ENCODE results near the gene MRS2.
"Not testable (repeated sequence)": the region's sequence is repeated elsewhere in the genome, so short reads cannot be mapped to it uniquely, and the experiment has no call there.

Gene MRS2

GRCh38 chr6:24408719-24409410 lies 6.1 kb downstream of the MRS2 start:
- Histone ChIP-seq H3K36me3 (ENCODE audit: control insufficient read depth in 2 of 2, insufficient read depth in 2 of 2, low read length in 2 of 2) (peaks cover 38 to 42% of the 10 kb centered on the region in 2 donors), H3K27ac (ENCODE audit: low read depth in 2 of 2, low read length in 2 of 2) (no peak overlapping the region), H3K9ac (ENCODE audit: low read depth in 1 of 2, low read length in 2 of 2) (no peak overlapping the region)

GRCh38 chr6:24410622-24411021 lies 7.9 kb downstream of the MRS2 start:
- Histone ChIP-seq H3K27me3 (ENCODE audit: control insufficient read depth in 2 of 2, insufficient read depth in 2 of 2, low read length in 2 of 2) (no peaks in the 10 kb centered on the region), H3K27ac (ENCODE audit: low read depth in 2 of 2, low read length in 2 of 2) (no peak overlapping the region), H3K36me3 (ENCODE audit: control insufficient read depth in 2 of 2, insufficient read depth in 2 of 2, low read length in 2 of 2) (peaks cover 40 to 50% of the 10 kb centered on the region in 2 donors), H3K4me1 (ENCODE audit: control insufficient read depth in 2 of 2, insufficient read depth in 2 of 2, low read length in 2 of 2) (no peaks in the 10 kb centered on the region), H3K9me3 (ENCODE audit: control insufficient read depth in 2 of 2, low read length in 2 of 2) (no peaks in the 10 kb centered on the region), H3K9ac (ENCODE audit: low read depth in 1 of 2, low read length in 2 of 2) (no peak overlapping the region), H3K4me3 (ENCODE audit: low read length in 2 of 2) (no peak overlapping the region)

More at GRCh38 chr6:24408719-24409410, 6.1 kb downstream of the MRS2 start:
- no peaks in the 10 kb centered on the region for H3K27me3 ChIP-seq (ENCODE audit: control insufficient read depth in 2 of 2, insufficient read depth in 2 of 2, low read length in 2 of 2)
- no peaks in the 10 kb centered on the region for H3K9me3 ChIP-seq (ENCODE audit: control insufficient read depth in 2 of 2, low read length in 2 of 2)
- no peak overlapping the region for H3K4me3 ChIP-seq (ENCODE audit: low read length in 2 of 2)
- peaks cover 5 to 7% of the 10 kb centered on the region in 2 donors for H3K4me1 ChIP-seq (ENCODE audit: control insufficient read depth in 2 of 2, insufficient read depth in 2 of 2, low read length in 2 of 2)

GRCh38 chr6:24412294-24412693 lies 9.6 kb downstream of the MRS2 start:
- H3K27ac ChIP-seq (ENCODE audit: low read depth in 2 of 2, low read length in 2 of 2), result no peak overlapping the region

GRCh38 chr6:24414531-24414930 lies 11.8 kb downstream of the MRS2 start:
- not testable (repeated sequence) for H3K9me3 ChIP-seq (ENCODE audit: control insufficient read depth in 2 of 2, low read length in 2 of 2); H3K4me1 ChIP-seq (ENCODE audit: control insufficient read depth in 2 of 2, insufficient read depth in 2 of 2, low read length in 2 of 2); H3K9ac ChIP-seq (ENCODE audit: low read depth in 1 of 2, low read length in 2 of 2); H3K4me3 ChIP-seq (ENCODE audit: low read length in 2 of 2); H3K27me3 ChIP-seq (ENCODE audit: control insufficient read depth in 2 of 2, insufficient read depth in 2 of 2, low read length in 2 of 2); H3K27ac ChIP-seq (ENCODE audit: low read depth in 2 of 2, low read length in 2 of 2)
- H3K36me3 ChIP-seq (ENCODE audit: control insufficient read depth in 2 of 2, insufficient read depth in 2 of 2, low read length in 2 of 2), result peaks cover 44 to 58% of the 10 kb centered on the region in 2 donors

More at GRCh38 chr6:24412294-24412693, 9.6 kb downstream of the MRS2 start:
- H3K4me3 ChIP-seq (ENCODE audit: low read length in 2 of 2), result no peak overlapping the region
- H3K9ac ChIP-seq (ENCODE audit: low read depth in 1 of 2, low read length in 2 of 2), result no peak overlapping the region
- no peaks in the 10 kb centered on the region for H3K27me3 ChIP-seq (ENCODE audit: control insufficient read depth in 2 of 2, insufficient read depth in 2 of 2, low read length in 2 of 2)
- peaks cover 57% of the 10 kb centered on the region in 2 donors for H3K36me3 ChIP-seq (ENCODE audit: control insufficient read depth in 2 of 2, insufficient read depth in 2 of 2, low read length in 2 of 2)
- no peaks in the 10 kb centered on the region for H3K9me3 ChIP-seq (ENCODE audit: control insufficient read depth in 2 of 2, low read length in 2 of 2)
- no peaks in the 10 kb centered on the region for H3K4me1 ChIP-seq (ENCODE audit: control insufficient read depth in 2 of 2, insufficient read depth in 2 of 2, low read length in 2 of 2)

GRCh38 chr6:24415753-24416152 lies 13.0 kb downstream of the MRS2 start:
- H3K9me3 ChIP-seq (ENCODE audit: control insufficient read depth in 2 of 2, low read length in 2 of 2), result no peaks in the 10 kb centered on the region
- H3K4me3 ChIP-seq (ENCODE audit: low read length in 2 of 2), result no peak overlapping the region
- H3K27ac ChIP-seq (ENCODE audit: low read depth in 2 of 2, low read length in 2 of 2), result no peak overlapping the region
- no peaks in the 10 kb centered on the region for H3K4me1 ChIP-seq (ENCODE audit: control insufficient read depth in 2 of 2, insufficient read depth in 2 of 2, low read length in 2 of 2)
- no peaks in the 10 kb centered on the region for H3K27me3 ChIP-seq (ENCODE audit: control insufficient read depth in 2 of 2, insufficient read depth in 2 of 2, low read length in 2 of 2)
- H3K9ac ChIP-seq (ENCODE audit: low read depth in 1 of 2, low read length in 2 of 2), result no peak overlapping the region
- peaks cover 52 to 68% of the 10 kb centered on the region in 2 donors for H3K36me3 ChIP-seq (ENCODE audit: control insufficient read depth in 2 of 2, insufficient read depth in 2 of 2, low read length in 2 of 2)

- H3K9me3 ChIP-seq (ENCODE audit: control insufficient read depth in 2 of 2, low read length in 2 of 2), result no peaks in the 10 kb centered on the region
- no peak overlapping the region for H3K4me3 ChIP-seq (ENCODE audit: low read length in 2 of 2)
- H3K36me3 ChIP-seq (ENCODE audit: control insufficient read depth in 2 of 2, insufficient read depth in 2 of 2, low read length in 2 of 2), result peaks cover 66 to 76% of the 10 kb centered on the region in 2 donors
- H3K27me3 ChIP-seq (ENCODE audit: control insufficient read depth in 2 of 2, insufficient read depth in 2 of 2, low read length in 2 of 2), result no peaks in the 10 kb centered on the region
- H3K4me1 ChIP-seq (ENCODE audit: control insufficient read depth in 2 of 2, insufficient read depth in 2 of 2, low read length in 2 of 2), result no peaks in the 10 kb centered on the region
- no peak overlapping the region for H3K9ac ChIP-seq (ENCODE audit: low read depth in 1 of 2, low read length in 2 of 2)
- H3K27ac ChIP-seq (ENCODE audit: low read depth in 2 of 2, low read length in 2 of 2), result no peak overlapping the region
These were observed 16.8 kb downstream of the MRS2 start for GRCh38 chr6:24419526-24419925.

GRCh38 chr6:24425091-24425490 lies 22.4 kb downstream of the MRS2 start:
- Histone ChIP-seq H3K36me3 (ENCODE audit: control insufficient read depth in 2 of 2, insufficient read depth in 2 of 2, low read length in 2 of 2) (peaks cover 47 to 48% of the 10 kb centered on the region in 2 donors), H3K9ac (ENCODE audit: low read depth in 1 of 2, low read length in 2 of 2) (no peak overlapping the region), H3K4me1 (ENCODE audit: control insufficient read depth in 2 of 2, insufficient read depth in 2 of 2, low read length in 2 of 2) (no peaks in the 10 kb centered on the region), H3K27ac (ENCODE audit: low read depth in 2 of 2, low read length in 2 of 2) (no peak overlapping the region), H3K9me3 (ENCODE audit: control insufficient read depth in 2 of 2, low read length in 2 of 2) (no peaks in the 10 kb centered on the region), H3K4me3 (ENCODE audit: low read length in 2 of 2) (no peak overlapping the region), H3K27me3 (ENCODE audit: control insufficient read depth in 2 of 2, insufficient read depth in 2 of 2, low read length in 2 of 2) (no peaks in the 10 kb centered on the region)

GRCh38 chr6:24426729-24427446 lies 24.2 kb downstream of the MRS2 start:
- Histone ChIP-seq H3K4me1 (ENCODE audit: control insufficient read depth in 2 of 2, insufficient read depth in 2 of 2, low read length in 2 of 2) (no peaks in the 10 kb centered on the region), H3K9me3 (ENCODE audit: control insufficient read depth in 2 of 2, low read length in 2 of 2) (no peaks in the 10 kb centered on the region), H3K27ac (ENCODE audit: low read depth in 2 of 2, low read length in 2 of 2) (no peak overlapping the region), H3K36me3 (ENCODE audit: control insufficient read depth in 2 of 2, insufficient read depth in 2 of 2, low read length in 2 of 2) (peaks cover 36 to 38% of the 10 kb centered on the region in 2 donors), H3K9ac (ENCODE audit: low read depth in 1 of 2, low read length in 2 of 2) (no peak overlapping the region), H3K4me3 (ENCODE audit: low read length in 2 of 2) (no peak overlapping the region), H3K27me3 (ENCODE audit: control insufficient read depth in 2 of 2, insufficient read depth in 2 of 2, low read length in 2 of 2) (no peaks in the 10 kb centered on the region)

- no peaks in the 10 kb centered on the region for H3K27me3 ChIP-seq (ENCODE audit: control insufficient read depth in 2 of 2, insufficient read depth in 2 of 2, low read length in 2 of 2)
- H3K27ac ChIP-seq (ENCODE audit: low read depth in 2 of 2, low read length in 2 of 2), result no peak overlapping the region
- peaks cover 22 to 23% of the 10 kb centered on the region in 2 donors for H3K36me3 ChIP-seq (ENCODE audit: control insufficient read depth in 2 of 2, insufficient read depth in 2 of 2, low read length in 2 of 2)
- H3K9me3 ChIP-seq (ENCODE audit: control insufficient read depth in 2 of 2, low read length in 2 of 2), result no peaks in the 10 kb centered on the region
- no peak overlapping the region for H3K4me3 ChIP-seq (ENCODE audit: low read length in 2 of 2)
- H3K9ac ChIP-seq (ENCODE audit: low read depth in 1 of 2, low read length in 2 of 2), result no peak overlapping the region
- no peaks in the 10 kb centered on the region for H3K4me1 ChIP-seq (ENCODE audit: control insufficient read depth in 2 of 2, insufficient read depth in 2 of 2, low read length in 2 of 2)
These were observed 25.9 kb downstream of the MRS2 start for GRCh38 chr6:24428615-24429014.

- no peak overlapping the region for H3K9ac ChIP-seq (ENCODE audit: low read depth in 1 of 2, low read length in 2 of 2)
- no peaks in the 10 kb centered on the region for H3K27me3 ChIP-seq (ENCODE audit: control insufficient read depth in 2 of 2, insufficient read depth in 2 of 2, low read length in 2 of 2)
- peaks cover 18% of the 10 kb centered on the region in 2 donors for H3K36me3 ChIP-seq (ENCODE audit: control insufficient read depth in 2 of 2, insufficient read depth in 2 of 2, low read length in 2 of 2)
- H3K27ac ChIP-seq (ENCODE audit: low read depth in 2 of 2, low read length in 2 of 2), result no peak overlapping the region
- no peaks in the 10 kb centered on the region for H3K4me1 ChIP-seq (ENCODE audit: control insufficient read depth in 2 of 2, insufficient read depth in 2 of 2, low read length in 2 of 2)
- H3K9me3 ChIP-seq (ENCODE audit: control insufficient read depth in 2 of 2, low read length in 2 of 2), result no peaks in the 10 kb centered on the region
- no peak overlapping the region for H3K4me3 ChIP-seq (ENCODE audit: low read length in 2 of 2)
These were observed 26.4 kb downstream of the MRS2 start for GRCh38 chr6:24429146-24429545.

Measured in mucosa of rectum (tissue), 2 donors.